ENCODE data around the gene ANKZF1.

The ANKZF1 gene

GRCh38 chr2:219272995-219273394, 43.4 kb downstream of the ANKZF1 start:
- no peak overlapping the region for H2BK12ac ChIP-seq (ENCODE audit: low read length)
- no peaks in the 10 kb centered on the region for H3K36me3 ChIP-seq (ENCODE audit: control insufficient read depth in 1 of 2, insufficient read depth in 2 of 2, low read length in 2 of 2)
- no peak overlapping the region for H3K27ac ChIP-seq (ENCODE audit: low read depth, low read length)
- no peak overlapping the region for H3K23ac ChIP-seq (ENCODE audit: low read length)
- no peak overlapping the region for H3K18ac ChIP-seq (ENCODE audit: low read length)
- WGBS (ENCODE audit: extremely low coverage, insufficient coverage, insufficient read length), result no CpG with 5 or more reads among the region's 2 CpGs
- no peak overlapping the region for H4K8ac ChIP-seq (ENCODE audit: low read depth, low read length)
- peak in 1 of 2 donors; percentile 34 for DNase-seq
- H2AFZ ChIP-seq (ENCODE audit: insufficient read depth, low read length, poor library complexity), result no peak overlapping the region
- H3K4me3 ChIP-seq (ENCODE audit: low read depth, low read length), result no peak overlapping the region
- no peaks in the 10 kb centered on the region for H3K27me3 ChIP-seq (ENCODE audit: insufficient read depth, low read length)
- H3K79me1 ChIP-seq (ENCODE audit: low read length), result peaks cover 11% of the 10 kb centered on the region
- no peak overlapping the region for H3K9ac ChIP-seq (ENCODE audit: low read length)
- H2BK5ac ChIP-seq (ENCODE audit: low read depth, low read length, poor library complexity), result no peak overlapping the region
- H3K4me1 ChIP-seq (ENCODE audit: control insufficient read depth in 1 of 2, insufficient read depth in 2 of 2, low read length in 2 of 2), result peaks cover 13 to 14% of the 10 kb centered on the region in 2 experiments
- H3K14ac ChIP-seq (ENCODE audit: low read length), result no peak overlapping the region
- H3K9me3 ChIP-seq (ENCODE audit: insufficient read depth, low read depth, low read length), result no peaks in the 10 kb centered on the region
- H2AK5ac ChIP-seq (ENCODE audit: low read length), result no peak overlapping the region
- H3K4ac ChIP-seq (ENCODE audit: low read depth, low read length), result no peak overlapping the region
- peaks cover 2% of the 10 kb centered on the region for H3K79me2 ChIP-seq (ENCODE audit: control insufficient read depth, insufficient read depth, low read length, poor library complexity)
- peak overlapping the region; percentile 29 for H4K91ac ChIP-seq (ENCODE audit: low read depth, low read length)
- no peak overlapping the region for H4K12ac ChIP-seq (ENCODE audit: low read depth, low read length)
- no peak overlapping the region for H2BK120ac ChIP-seq (ENCODE audit: insufficient read depth, low read length, poor library complexity)
- H3K4me2 ChIP-seq (ENCODE audit: low read length), result no peak overlapping the region

GRCh38 chr2:219273937-219274336, 44.3 kb downstream of the ANKZF1 start:
- Histone ChIP-seq H3K23ac (ENCODE audit: low read length) (no peak overlapping the region), H3K4me1 (ENCODE audit: control insufficient read depth in 1 of 2, insufficient read depth in 2 of 2, low read length in 2 of 2) (peaks cover 18 to 22% of the 10 kb centered on the region in 2 experiments)

GRCh38 chr2:219274361-219274921, 44.8 kb downstream of the ANKZF1 start:
- no peak overlapping the region for H3K9ac ChIP-seq (ENCODE audit: low read length)
- no peak overlapping the region for H3K4ac ChIP-seq (ENCODE audit: low read depth, low read length)
- H3K14ac ChIP-seq (ENCODE audit: low read length), result peak overlapping the region; percentile 80
- peak; percentile 93 to 96 for DNase-seq
- peak overlapping the region; percentile 21 for H2AK5ac ChIP-seq (ENCODE audit: low read length)
- peak overlapping the region; percentile 28 for H2AFZ ChIP-seq (ENCODE audit: insufficient read depth, low read length, poor library complexity)
- no peaks in the 10 kb centered on the region for H3K27me3 ChIP-seq (ENCODE audit: insufficient read depth, low read length)
- peaks cover 4% of the 10 kb centered on the region for H3K79me2 ChIP-seq (ENCODE audit: control insufficient read depth, insufficient read depth, low read length, poor library complexity)
- H3K4me3 ChIP-seq (ENCODE audit: low read depth, low read length), result no peak overlapping the region
- H3K4me1 ChIP-seq (ENCODE audit: control insufficient read depth in 1 of 2, insufficient read depth in 2 of 2, low read length in 2 of 2), result peaks cover 18 to 22% of the 10 kb centered on the region in 2 experiments
- H3K4me2 ChIP-seq (ENCODE audit: low read length), result peak overlapping the region; percentile 50
- peak overlapping the region; percentile 95 for H4K91ac ChIP-seq (ENCODE audit: low read depth, low read length)
- no CpG with 5 or more reads among the region's 6 CpGs for WGBS (ENCODE audit: extremely low coverage, insufficient coverage, insufficient read length)
- H4K12ac ChIP-seq (ENCODE audit: low read depth, low read length), result peak overlapping the region; percentile 71
- no peaks in the 10 kb centered on the region for H3K9me3 ChIP-seq (ENCODE audit: insufficient read depth, low read depth, low read length)
- peak overlapping the region; percentile 88 for H2BK5ac ChIP-seq (ENCODE audit: low read depth, low read length, poor library complexity)
- peak overlapping the region; percentile 80 for H2BK120ac ChIP-seq (ENCODE audit: insufficient read depth, low read length, poor library complexity)
- peak overlapping the region; percentile 63 for H4K8ac ChIP-seq (ENCODE audit: low read depth, low read length)
- peaks cover 23% of the 10 kb centered on the region for H3K79me1 ChIP-seq (ENCODE audit: low read length)
- H3K36me3 ChIP-seq (ENCODE audit: control insufficient read depth in 1 of 2, insufficient read depth in 2 of 2, low read length in 2 of 2), result no peaks in the 10 kb centered on the region
- H2BK12ac ChIP-seq (ENCODE audit: low read length), result peak overlapping the region; percentile 58
- peak overlapping the region; percentile 71 for H3K18ac ChIP-seq (ENCODE audit: low read length)
- no peak overlapping the region for H3K23ac ChIP-seq (ENCODE audit: low read length)
- H3K27ac ChIP-seq (ENCODE audit: low read depth, low read length), result peak overlapping the region; percentile 96

More at GRCh38 chr2:219273937-219274336, 44.3 kb downstream of the ANKZF1 start:
- Histone ChIP-seq H3K79me1 (ENCODE audit: low read length) (peaks cover 19% of the 10 kb centered on the region), H2AK5ac (ENCODE audit: low read length) (peak overlapping the region; percentile 21), H3K4ac (ENCODE audit: low read depth, low read length) (no peak overlapping the region), H3K18ac (ENCODE audit: low read length) (peak overlapping the region; percentile 71), H2BK12ac (ENCODE audit: low read length) (peak overlapping the region; percentile 58), H3K9ac (ENCODE audit: low read length) (no peak overlapping the region), H3K14ac (ENCODE audit: low read length) (peak overlapping the region; percentile 80), H3K79me2 (ENCODE audit: control insufficient read depth, insufficient read depth, low read length, poor library complexity) (peaks cover 2% of the 10 kb centered on the region), H3K4me2 (ENCODE audit: low read length) (peak overlapping the region; percentile 50), H3K9me3 (ENCODE audit: insufficient read depth, low read depth, low read length) (no peaks in the 10 kb centered on the region), H2BK120ac (ENCODE audit: insufficient read depth, low read length, poor library complexity) (peak overlapping the region; percentile 80), H2AFZ (ENCODE audit: insufficient read depth, low read length, poor library complexity) (peak overlapping the region; percentile 28), H2BK5ac (ENCODE audit: low read depth, low read length, poor library complexity) (peak overlapping the region; percentile 88), H4K12ac (ENCODE audit: low read depth, low read length) (peak overlapping the region; percentile 71), H3K27ac (ENCODE audit: low read depth, low read length) (peak overlapping the region; percentile 96), H3K36me3 (ENCODE audit: control insufficient read depth in 1 of 2, insufficient read depth in 2 of 2, low read length in 2 of 2) (no peaks in the 10 kb centered on the region), H3K4me3 (ENCODE audit: low read depth, low read length) (no peak overlapping the region), H4K8ac (ENCODE audit: low read depth, low read length) (peak overlapping the region; percentile 63), H4K91ac (ENCODE audit: low read depth, low read length) (peak overlapping the region; percentile 95), H3K27me3 (ENCODE audit: insufficient read depth, low read length) (no peaks in the 10 kb centered on the region)
- DNase-seq, result peak; percentile 93
- WGBS (ENCODE audit: extremely low coverage, insufficient coverage, insufficient read length), result no CpG with 5 or more reads among the region's 3 CpGs

GRCh38 chr2:219277703-219278654, 48.4 kb downstream of the ANKZF1 start:
- Histone ChIP-seq H3K79me1 (ENCODE audit: low read length) (peaks cover 27% of the 10 kb centered on the region), H3K9me3 (ENCODE audit: insufficient read depth, low read depth, low read length) (no peaks in the 10 kb centered on the region), H4K8ac (ENCODE audit: low read depth, low read length) (peak overlapping the region; percentile 58), H3K9ac (ENCODE audit: low read length) (no peak overlapping the region), H3K4me1 (ENCODE audit: control insufficient read depth in 1 of 2, insufficient read depth in 2 of 2, low read length in 2 of 2) (peaks cover 23 to 28% of the 10 kb centered on the region in 2 experiments), H4K12ac (ENCODE audit: low read depth, low read length) (peak overlapping the region; percentile 22), H3K27ac (ENCODE audit: low read depth, low read length) (peak overlapping the region; percentile 70), H3K27me3 (ENCODE audit: insufficient read depth, low read length) (no peaks in the 10 kb centered on the region), H3K23ac (ENCODE audit: low read length) (no peak overlapping the region), H2BK12ac (ENCODE audit: low read length) (peak overlapping the region; percentile 19), H3K4me2 (ENCODE audit: low read length) (peak overlapping the region; percentile 49), H3K18ac (ENCODE audit: low read length) (no peak overlapping the region), H2BK120ac (ENCODE audit: insufficient read depth, low read length, poor library complexity) (peak overlapping the region; percentile 52), H3K4me3 (ENCODE audit: low read depth, low read length) (no peak overlapping the region), H2AK5ac (ENCODE audit: low read length) (peak overlapping the region; percentile 5), H2AFZ (ENCODE audit: insufficient read depth, low read length, poor library complexity) (peak overlapping the region; percentile 13), H3K4ac (ENCODE audit: low read depth, low read length) (no peak overlapping the region), H3K14ac (ENCODE audit: low read length) (peak overlapping the region; percentile 5), H3K36me3 (ENCODE audit: control insufficient read depth in 1 of 2, insufficient read depth in 2 of 2, low read length in 2 of 2) (peaks cover 20% of the 10 kb centered on the region in 2 experiments), H4K91ac (ENCODE audit: low read depth, low read length) (peak overlapping the region; percentile 49), H2BK5ac (ENCODE audit: low read depth, low read length, poor library complexity) (peak overlapping the region; percentile 11), H3K79me2 (ENCODE audit: control insufficient read depth, insufficient read depth, low read length, poor library complexity) (peaks cover 8% of the 10 kb centered on the region)
- DNase-seq, result peak; percentile 74 to 94
- WGBS (ENCODE audit: extremely low coverage, insufficient coverage, insufficient read length), result no CpG with 5 or more reads among the region's 25 CpGs

Data from trophoblast cell (in vitro differentiated cells and primary cell).